COLO668 (cell line): ENCODE results near the gene TTLL11.

Experiments
- DNase-seq: peaks from one replicate; lab custom pipeline; 2025; ENCODE audit not compliant: unreplicated experiment; lab: John Stamatoyannopoulos, UW

The TTLL11 gene

DNA sequence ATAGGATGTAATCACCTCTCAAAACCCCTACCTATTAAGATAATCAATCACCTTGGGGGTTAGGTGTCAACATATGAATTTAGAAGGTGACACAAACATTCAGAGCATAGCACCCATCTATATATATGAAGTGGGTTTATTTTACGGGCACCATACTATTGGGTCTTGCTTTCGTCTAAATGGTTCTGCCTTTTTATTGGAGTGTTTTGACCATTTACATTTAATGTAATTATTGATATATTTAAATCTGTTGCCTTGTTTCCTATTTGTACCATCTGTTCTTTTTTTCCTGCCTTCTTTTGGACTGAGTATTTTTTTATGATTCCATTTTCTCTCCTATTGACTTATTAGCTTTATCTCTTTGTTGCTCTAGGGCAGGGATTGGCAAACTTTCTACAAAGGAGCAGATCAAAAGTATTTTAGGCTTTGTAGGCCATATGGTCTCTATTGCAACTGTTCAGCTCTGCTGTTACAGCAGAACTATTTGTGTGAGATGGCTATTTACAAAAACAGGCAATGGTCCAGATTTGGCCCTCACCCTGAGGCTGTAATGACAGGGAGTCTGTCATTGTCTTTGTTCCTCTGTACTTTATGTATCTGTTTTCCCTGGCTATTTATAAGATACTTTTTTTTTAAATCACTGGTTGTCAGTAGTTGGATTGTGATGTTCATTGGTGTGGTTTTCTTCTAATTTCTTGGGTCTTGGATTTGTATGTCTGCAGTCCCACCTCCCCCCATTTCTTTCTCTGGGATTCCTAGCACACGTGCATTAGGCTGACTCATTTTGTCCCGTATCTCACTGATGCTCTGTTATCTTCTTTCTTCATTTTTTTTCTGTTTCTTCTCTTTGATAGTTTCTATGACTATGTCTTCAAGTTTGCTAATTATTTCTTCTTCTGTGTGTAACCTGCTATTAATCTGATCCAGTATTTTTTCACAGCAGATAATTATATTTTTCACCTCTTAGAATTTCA, 314.6 kb downstream of the TTLL11 start:
- DNase-seq, result no peak

DNA sequence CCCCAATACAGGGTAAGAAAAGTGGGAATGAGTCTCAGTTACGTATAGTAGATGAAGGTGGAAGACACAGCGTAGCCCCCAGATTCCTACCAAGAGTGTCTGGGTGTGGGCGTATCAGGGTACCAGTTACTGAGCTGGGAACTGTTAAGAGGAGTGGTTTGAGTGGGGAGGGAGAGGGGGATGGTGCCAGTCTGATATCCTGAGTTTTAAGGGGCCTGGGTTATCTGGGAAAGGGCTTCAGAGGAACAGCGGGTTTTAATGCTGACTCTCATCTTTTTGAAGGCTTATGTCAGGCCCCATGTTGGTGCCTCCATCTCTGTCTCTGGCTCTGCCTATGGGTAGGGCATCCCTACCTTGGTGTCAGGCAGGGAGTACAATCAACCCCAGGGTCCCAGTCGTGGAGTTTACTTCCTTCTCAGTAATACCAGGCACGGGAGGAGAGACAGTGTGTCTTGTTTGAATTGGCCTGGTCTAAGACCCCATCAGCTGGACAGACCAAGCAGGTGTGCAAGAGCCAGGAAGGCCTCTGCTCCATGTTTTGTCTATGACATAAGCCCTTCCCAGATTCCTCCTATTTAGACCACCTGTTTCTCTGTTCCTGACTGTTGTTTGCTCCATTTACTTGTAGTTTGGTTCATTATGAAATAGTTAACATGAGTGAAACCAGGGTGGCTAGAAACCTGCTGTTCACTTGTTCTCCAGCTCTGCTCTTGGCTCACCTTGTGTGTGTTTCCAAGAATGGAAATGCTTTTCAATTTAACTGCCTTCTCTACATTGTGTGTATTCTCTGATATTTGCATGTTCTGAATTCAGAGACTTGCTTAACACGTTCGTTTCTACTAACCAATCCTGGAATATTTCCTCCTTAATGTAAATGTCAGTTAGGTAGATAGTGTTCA, 316.1 kb downstream of the TTLL11 start:
- DNase-seq, result no peak

DNA sequence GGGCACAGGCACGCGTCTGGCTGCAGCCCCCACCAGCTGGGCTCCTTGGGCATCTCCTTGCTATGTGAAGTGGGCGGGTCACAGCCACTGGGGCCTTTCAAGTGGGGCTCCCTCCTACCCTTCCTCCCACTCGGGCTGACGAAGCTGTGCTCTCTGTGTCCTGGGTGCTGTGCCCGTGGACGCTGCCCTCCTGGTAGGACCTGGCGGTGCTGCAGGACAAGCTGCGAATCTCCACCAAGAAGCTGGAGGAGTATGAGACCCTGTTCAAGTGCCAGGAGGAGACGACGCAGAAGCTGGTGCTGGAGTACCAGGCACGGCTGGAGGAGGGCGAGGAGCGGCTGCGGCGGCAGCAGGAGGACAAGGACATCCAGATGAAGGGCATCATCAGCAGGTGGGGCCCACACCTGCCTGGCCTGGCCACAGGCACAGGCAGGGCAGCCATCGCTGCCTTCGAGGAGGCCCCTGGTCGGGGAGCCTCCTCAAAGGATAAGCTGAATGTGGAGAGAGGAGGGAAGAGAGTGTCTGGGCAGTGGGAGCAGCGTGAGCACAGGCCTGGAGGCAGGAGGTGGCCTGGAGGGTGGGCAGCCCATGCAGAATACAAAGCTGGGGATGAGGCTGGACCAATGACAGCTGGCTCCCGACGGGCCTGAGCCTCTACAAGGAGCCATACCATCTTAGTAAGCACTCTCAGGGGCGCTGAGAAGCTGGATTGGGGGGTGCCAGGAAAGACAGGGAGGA, 316.9 kb downstream of the TTLL11 start:
- DNase-seq, result no peak

DNA sequence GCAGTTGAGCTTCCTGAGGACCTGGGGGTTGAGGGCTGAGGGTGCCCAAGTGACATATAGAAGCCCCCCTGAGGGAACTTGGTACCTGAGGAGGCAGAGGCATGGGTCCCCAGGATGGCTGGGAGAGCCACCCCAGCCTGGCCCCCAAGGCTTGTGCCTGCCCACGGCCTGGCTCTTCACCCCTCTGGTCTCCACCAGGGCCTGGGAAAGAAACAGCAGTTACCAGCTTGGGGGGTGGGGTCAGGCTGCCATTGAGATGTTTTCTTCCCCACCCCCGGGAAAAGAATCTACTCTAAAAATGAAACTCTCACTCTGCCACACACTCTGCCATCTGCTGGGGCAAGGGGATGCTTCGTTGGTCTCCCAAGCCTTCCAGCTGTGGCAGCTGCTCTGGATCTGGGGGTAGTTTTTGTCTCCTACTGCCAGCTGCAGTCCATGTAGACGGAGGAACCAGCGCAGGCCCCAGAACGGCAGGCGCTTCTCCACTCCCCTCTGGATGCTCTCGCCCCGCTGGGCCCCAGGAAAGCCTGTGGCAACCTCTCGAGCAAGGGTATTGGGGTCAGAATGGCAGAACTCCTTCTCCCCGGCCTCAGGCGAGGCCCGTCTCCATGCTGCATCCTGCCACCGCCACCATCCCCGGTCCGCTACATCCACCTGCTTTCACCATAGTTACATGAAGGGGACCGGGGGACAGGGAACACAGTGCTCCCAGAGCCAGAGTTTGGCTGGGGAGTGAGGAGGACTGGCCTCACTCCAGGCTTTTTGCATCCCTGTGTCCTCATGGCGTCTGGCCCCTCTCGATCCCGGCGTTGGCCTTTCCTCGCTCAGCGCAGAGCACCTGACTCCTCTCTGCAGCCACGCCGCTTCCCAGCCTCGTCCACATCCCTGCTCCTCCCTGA, 318.1 kb downstream of the TTLL11 start:
- DNase-seq, result no peak

DNA sequence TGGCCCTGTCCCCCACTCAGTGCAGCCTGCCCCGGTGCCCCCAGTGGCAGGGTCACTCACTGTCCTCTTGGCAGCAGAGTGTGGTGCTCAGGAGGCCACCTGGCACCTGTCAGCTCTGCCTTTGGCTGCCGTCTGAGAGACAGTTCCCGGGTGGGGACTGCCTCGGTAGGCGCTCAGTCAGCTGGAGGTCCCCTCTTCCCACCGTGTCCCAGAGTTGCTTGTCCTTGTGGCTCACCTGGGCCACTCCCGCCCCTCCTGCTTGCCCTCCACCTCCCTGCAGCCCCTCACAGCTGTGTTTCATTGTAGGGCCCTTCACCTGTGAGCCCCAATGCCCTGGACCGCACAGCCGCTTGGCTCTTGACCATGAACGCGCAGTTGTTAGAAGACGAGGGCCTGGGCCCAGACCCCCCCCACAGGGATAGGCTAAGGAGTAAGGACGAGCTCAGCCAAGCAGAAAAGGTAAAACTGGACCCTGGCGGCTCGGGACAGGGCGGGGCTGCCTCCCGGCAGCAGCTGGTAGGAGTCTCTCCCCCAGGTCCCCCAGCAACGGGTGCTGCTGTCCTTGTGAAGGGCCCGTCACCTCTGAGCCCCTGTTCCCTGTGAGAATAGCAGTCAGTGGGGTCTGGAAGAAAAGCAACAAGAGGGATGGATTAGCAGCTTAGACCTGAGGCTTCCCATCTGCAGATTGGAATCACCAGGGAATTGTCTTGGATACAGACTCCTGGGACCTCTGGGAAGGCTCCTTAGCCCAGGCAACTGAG, 319.0 kb downstream of the TTLL11 start:
- DNase-seq, result no peak

DNA sequence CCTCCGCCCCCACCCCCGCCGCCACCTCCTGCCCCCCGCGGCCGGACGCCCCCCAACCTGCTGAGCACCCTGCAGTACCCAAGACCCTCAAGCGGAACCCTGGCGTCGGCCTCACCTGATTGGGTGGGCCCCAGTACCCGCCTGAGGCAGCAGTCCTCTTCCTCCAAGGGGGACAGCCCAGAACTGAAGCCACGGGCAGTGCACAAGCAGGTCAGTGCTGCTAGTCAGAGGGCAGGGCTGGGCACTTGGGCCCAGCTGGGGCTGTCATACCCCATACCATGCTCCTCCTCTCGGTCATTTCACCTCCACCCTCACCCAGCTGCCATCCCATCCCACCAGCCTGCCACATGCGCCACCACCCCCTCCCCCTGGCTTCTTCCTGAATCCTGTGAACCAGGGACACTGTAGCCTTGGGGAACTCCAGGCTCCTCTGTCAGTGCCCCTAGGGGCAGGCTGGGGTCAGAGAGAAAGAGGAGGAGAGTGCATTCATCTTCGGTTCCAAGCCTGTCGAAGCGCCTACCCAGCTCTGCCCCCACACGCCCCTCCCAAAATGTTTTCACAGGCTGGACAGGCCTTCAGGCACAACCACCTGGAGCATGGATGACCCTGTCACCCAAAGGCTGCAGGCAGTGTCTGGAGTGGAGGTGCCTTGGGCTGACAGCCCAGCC, 319.7 kb downstream of the TTLL11 start:
- DNase-seq, result no peak

DNA sequence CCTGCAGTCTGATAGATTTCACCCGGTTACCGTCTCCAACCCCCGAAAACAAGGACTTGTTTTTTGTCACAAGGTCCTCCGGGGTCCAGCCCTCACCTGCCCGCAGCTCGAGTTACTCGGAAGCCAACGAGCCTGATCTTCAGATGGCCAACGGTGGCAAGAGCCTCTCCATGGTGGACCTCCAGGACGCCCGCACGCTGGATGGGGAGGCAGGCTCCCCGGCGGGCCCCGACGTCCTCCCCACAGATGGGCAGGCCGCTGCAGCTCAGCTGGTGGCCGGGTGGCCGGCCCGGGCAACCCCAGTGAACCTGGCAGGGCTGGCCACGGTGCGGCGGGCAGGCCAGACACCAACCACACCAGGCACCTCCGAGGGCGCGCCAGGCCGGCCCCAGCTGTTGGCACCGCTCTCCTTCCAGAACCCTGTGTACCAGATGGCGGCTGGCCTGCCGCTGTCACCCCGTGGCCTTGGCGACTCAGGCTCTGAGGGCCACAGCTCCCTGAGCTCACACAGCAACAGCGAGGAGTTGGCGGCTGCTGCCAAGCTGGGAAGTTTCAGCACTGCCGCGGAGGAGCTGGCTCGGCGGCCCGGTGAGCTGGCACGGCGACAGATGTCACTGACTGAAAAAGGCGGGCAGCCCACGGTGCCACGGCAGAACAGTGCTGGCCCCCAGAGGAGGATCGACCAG, 320.4 kb downstream of the TTLL11 start:
- DNase-seq, result no peak
